K562 (cell line): ENCODE data around the gene CTPS1. TPM values are rescaled to one million over a fixed set of nuclear protein-coding genes. Genes with fewer than 3 reads are reported as not detected.

Experiments
- ARID1B ChIP-seq: fragments of 450-650 bp; IDR thresholded peaks from 2 replicates; pipeline ENCODE4 v1.6.1; 2016; ENCODE audit warnings: antibody characterized with exemption, mild to moderate bottlenecking, inconsistent platforms
- CHD2 ChIP-seq: IDR thresholded peaks from 2 replicates; pipeline ENCODE4 v1.6.1; 2011; ENCODE audit warnings: low read depth, low read length
- DMBX1 ChIP-seq: fragments of 250-450 bp; sonication (Bioruptor Pico); IDR thresholded peaks from 2 replicates; pipeline ENCODE4 v1.8.0; 2022; ENCODE audit warnings: inconsistent platforms, mild to moderate bottlenecking, moderate library complexity, borderline replicate concordance
- HSF4 ChIP-seq: fragments of 250-450 bp; sonication (Bioruptor Pico); IDR thresholded peaks from 2 replicates; pipeline ENCODE4 v2.1.2; 2022; ENCODE audit warnings: mild to moderate bottlenecking, moderate library complexity, borderline replicate concordance
- KLF1 ChIP-seq: fragments of 450-650 bp; IDR thresholded peaks from 2 replicates; pipeline ENCODE4 v1.6.1; 2016; ENCODE audit warnings: missing genetic modification characterization, missing compliant biosample characterization
- SLC30A9 ChIP-seq: fragments of 250-450 bp; sonication (Bioruptor Pico); IDR thresholded peaks from 2 replicates; pipeline ENCODE4 v1.8.0; 2022; ENCODE audit warnings: mild to moderate bottlenecking, moderate library complexity
- SMAD3 ChIP-seq: fragments of 450-650 bp; formaldehyde crosslinking; conservative IDR thresholded peaks from 2 replicates; pipeline ENCODE4 v1.4.0; 2020; ENCODE audit warnings: mild to moderate bottlenecking
- SMC3 ChIP-seq: conservative IDR thresholded peaks from 2 replicates; pipeline ENCODE4 v1.6.1; 2011; ENCODE audit warnings: low read depth, low read length, improper control_type of control experiment; ENCODE audit not compliant: insufficient read depth
- ZFPM2 ChIP-seq: fragments of 250-450 bp; sonication (Bioruptor Pico); IDR thresholded peaks from 2 replicates; pipeline ENCODE4 v1.5.1; 2022; ENCODE audit warnings: mild to moderate bottlenecking
- ZNF436 ChIP-seq: fragments of 250-450, 450-650 bp; sonication (Bioruptor Pico); formaldehyde crosslinking; IDR thresholded peaks from 2 replicates; pipeline ENCODE4 v1.7.0; 2020; ENCODE audit warnings: mild to moderate bottlenecking
- ZNF77 ChIP-seq: fragments of 250-450 bp; sonication (Bioruptor Pico); IDR thresholded peaks from 2 replicates; pipeline ENCODE4 v1.5.0; 2020
- ZSCAN29 ChIP-seq: fragments of 450-650 bp; IDR thresholded peaks from 2 replicates; pipeline ENCODE4 v1.6.1; 2017
- polyA plus RNA-seq, 8 experiments: library from polyadenylated mRNA; depleted of rRNA in 4 of 8; stranded (reverse) in 5 of 8; unstranded in 3 of 8; fragments of >200 nt; fragmentation: Nextera tagmentation in 2 of 8; fragmentation: Illumina TruSeq in 1 of 8; extraction: Ambion mirVana in 2 of 8; extraction: Trizol in 1 of 8; gene quantifications; 2 replicates each; pipeline versions ENCODE4 v1.2.1 to v1.2.3, GENCODE V29; 2011 to 2014; ENCODE audit warnings: inconsistent platforms in 1 of 8, missing spikeins in 1 of 8
- total RNA-seq, 7 experiments: library from RNA; depleted of rRNA in 6 of 7; stranded (reverse); fragments of >200 nt in 6 of 7; fragmentation: Illumina TruSeq in 2 of 7; extraction: Trizol in 2 of 7; gene quantifications; 2 replicates each; pipeline versions ENCODE4 v1.2.1 to v1.2.3, GENCODE V29; 2011 to 2021; ENCODE audit warnings: low replicate concordance in 1 of 7
- TF ChIP-seq, protein P1 (sequence below): sonication (generic); formaldehyde crosslinking; IDR thresholded peaks from 2 replicates; pipeline ENCODE4 v1.8.1; 2023; ENCODE audit warnings: missing genetic modification reagents, mild to moderate bottlenecking, borderline replicate concordance
- TF ChIP-seq, protein P2 (sequence below): fragments of 250-450 bp; sonication (Bioruptor Pico); IDR thresholded peaks from 2 replicates; pipeline ENCODE4 v1.8.0; 2022; ENCODE audit warnings: moderate library complexity, mild to moderate bottlenecking, inconsistent platforms
- TF ChIP-seq, protein P3 (sequence below): fragments of 450-650 bp; conservative IDR thresholded peaks from 2 replicates; pipeline ENCODE4 v1.6.1; 2016; ENCODE audit warnings: missing genetic modification characterization, low read depth, mild to moderate bottlenecking, control low read depth, missing compliant biosample characterization
- TF ChIP-seq, protein P4 (sequence below): sonication (generic); formaldehyde crosslinking; IDR thresholded peaks from 2 replicates; pipeline ENCODE4 v1.8.0; 2023; ENCODE audit warnings: mild to moderate bottlenecking, missing genetic modification reagents

The CTPS1 gene
- total and polyA plus RNA-seq, 9 of the 15 experiments (the other 6 are each of a cell fraction or from before 2014, with no cell fraction given): 44.4 to 164 (median 87.7) TPM

DNA sequence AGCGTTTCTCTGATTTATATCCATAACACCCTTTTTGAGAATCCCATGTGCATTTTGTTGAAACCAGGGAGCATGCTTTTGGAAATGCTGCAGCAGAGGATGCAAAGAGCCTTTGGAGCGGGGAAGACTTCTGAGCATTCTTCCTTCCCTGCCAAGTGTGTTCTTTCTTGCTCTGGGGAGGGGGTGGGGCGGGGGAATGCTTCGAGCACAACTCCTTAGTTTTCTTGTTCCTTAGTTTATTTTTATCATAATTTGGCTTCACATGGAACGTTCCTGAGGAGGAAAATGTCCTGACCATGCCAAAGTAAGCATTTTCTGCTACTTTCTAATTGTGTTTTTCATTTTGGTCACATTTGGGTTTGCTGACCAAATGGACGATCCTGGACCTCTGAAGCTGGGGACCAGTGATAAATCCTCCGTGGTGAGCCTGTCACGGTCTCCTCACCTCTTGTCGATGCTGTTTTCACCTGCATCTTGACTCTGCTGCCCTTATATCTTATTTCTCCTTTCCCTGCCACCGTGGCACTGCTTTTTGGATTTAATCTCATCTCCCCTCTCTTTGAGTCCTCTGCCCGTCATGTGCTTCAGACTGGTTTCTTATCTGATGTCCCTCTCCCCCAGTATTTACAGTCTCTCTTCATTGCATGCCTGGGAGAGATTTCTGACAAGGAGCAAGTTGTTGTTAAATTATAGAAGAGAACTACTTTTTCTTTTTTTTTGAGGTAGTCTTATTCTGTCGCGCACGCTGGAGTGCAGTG lies 2.4 kb downstream of the CTPS1 start (continued):
- TF ChIP-seq, protein P1, sequence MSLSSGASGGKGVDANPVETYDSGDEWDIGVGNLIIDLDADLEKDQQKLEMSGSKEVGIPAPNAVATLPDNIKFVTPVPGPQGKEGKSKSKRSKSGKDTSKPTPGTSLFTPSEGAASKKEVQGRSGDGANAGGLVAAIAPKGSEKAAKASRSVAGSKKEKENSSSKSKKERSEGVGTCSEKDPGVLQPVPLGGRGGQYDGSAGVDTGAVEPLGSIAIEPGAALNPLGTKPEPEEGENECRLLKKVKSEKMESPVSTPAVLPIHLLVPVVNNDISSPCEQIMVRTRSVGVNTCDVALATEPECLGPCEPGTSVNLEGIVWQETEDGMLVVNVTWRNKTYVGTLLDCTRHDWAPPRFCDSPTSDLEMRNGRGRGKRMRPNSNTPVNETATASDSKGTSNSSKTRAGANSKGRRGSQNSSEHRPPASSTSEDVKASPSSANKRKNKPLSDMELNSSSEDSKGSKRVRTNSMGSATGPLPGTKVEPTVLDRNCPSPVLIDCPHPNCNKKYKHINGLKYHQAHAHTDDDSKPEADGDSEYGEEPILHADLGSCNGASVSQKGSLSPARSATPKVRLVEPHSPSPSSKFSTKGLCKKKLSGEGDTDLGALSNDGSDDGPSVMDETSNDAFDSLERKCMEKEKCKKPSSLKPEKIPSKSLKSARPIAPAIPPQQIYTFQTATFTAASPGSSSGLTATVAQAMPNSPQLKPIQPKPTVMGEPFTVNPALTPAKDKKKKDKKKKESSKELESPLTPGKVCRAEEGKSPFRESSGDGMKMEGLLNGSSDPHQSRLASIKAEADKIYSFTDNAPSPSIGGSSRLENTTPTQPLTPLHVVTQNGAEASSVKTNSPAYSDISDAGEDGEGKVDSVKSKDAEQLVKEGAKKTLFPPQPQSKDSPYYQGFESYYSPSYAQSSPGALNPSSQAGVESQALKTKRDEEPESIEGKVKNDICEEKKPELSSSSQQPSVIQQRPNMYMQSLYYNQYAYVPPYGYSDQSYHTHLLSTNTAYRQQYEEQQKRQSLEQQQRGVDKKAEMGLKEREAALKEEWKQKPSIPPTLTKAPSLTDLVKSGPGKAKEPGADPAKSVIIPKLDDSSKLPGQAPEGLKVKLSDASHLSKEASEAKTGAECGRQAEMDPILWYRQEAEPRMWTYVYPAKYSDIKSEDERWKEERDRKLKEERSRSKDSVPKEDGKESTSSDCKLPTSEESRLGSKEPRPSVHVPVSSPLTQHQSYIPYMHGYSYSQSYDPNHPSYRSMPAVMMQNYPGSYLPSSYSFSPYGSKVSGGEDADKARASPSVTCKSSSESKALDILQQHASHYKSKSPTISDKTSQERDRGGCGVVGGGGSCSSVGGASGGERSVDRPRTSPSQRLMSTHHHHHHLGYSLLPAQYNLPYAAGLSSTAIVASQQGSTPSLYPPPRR (CRISPR knock-in tag): no peak
- TF ChIP-seq ZFPM2: no peak
- TF ChIP-seq SLC30A9 (CRISPR knock-in tag): no peak
- TF ChIP-seq, protein P2, sequence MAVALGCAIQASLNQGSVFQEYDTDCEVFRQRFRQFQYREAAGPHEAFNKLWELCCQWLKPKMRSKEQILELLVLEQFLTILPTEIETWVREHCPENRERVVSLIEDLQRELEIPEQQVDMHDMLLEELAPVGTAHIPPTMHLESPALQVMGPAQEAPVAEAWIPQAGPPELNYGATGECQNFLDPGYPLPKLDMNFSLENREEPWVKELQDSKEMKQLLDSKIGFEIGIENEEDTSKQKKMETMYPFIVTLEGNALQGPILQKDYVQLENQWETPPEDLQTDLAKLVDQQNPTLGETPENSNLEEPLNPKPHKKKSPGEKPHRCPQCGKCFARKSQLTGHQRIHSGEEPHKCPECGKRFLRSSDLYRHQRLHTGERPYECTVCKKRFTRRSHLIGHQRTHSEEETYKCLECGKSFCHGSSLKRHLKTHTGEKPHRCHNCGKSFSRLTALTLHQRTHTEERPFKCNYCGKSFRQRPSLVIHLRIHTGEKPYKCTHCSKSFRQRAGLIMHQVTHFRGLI: no peak
- TF ChIP-seq SMC3: no peak
- TF ChIP-seq, protein P3, sequence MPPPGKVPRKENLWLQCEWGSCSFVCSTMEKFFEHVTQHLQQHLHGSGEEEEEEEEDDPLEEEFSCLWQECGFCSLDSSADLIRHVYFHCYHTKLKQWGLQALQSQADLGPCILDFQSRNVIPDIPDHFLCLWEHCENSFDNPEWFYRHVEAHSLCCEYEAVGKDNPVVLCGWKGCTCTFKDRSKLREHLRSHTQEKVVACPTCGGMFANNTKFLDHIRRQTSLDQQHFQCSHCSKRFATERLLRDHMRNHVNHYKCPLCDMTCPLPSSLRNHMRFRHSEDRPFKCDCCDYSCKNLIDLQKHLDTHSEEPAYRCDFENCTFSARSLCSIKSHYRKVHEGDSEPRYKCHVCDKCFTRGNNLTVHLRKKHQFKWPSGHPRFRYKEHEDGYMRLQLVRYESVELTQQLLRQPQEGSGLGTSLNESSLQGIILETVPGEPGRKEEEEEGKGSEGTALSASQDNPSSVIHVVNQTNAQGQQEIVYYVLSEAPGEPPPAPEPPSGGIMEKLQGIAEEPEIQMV: no peak
- no peak for TF ChIP-seq ZSCAN29
- no peak for TF ChIP-seq ZNF436
- TF ChIP-seq, protein P4, sequence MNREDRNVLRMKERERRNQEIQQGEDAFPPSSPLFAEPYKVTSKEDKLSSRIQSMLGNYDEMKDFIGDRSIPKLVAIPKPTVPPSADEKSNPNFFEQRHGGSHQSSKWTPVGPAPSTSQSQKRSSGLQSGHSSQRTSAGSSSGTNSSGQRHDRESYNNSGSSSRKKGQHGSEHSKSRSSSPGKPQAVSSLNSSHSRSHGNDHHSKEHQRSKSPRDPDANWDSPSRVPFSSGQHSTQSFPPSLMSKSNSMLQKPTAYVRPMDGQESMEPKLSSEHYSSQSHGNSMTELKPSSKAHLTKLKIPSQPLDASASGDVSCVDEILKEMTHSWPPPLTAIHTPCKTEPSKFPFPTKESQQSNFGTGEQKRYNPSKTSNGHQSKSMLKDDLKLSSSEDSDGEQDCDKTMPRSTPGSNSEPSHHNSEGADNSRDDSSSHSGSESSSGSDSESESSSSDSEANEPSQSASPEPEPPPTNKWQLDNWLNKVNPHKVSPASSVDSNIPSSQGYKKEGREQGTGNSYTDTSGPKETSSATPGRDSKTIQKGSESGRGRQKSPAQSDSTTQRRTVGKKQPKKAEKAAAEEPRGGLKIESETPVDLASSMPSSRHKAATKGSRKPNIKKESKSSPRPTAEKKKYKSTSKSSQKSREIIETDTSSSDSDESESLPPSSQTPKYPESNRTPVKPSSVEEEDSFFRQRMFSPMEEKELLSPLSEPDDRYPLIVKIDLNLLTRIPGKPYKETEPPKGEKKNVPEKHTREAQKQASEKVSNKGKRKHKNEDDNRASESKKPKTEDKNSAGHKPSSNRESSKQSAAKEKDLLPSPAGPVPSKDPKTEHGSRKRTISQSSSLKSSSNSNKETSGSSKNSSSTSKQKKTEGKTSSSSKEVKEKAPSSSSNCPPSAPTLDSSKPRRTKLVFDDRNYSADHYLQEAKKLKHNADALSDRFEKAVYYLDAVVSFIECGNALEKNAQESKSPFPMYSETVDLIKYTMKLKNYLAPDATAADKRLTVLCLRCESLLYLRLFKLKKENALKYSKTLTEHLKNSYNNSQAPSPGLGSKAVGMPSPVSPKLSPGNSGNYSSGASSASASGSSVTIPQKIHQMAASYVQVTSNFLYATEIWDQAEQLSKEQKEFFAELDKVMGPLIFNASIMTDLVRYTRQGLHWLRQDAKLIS (CRISPR knock-in tag): no peak
- no peak for TF ChIP-seq ZNF77 (CRISPR knock-in tag)
- no peak for TF ChIP-seq KLF1
- TF ChIP-seq SMAD3: no peak
- peak; percentile 34; the same call in 1 of the 2 replicates for TF ChIP-seq ARID1B
- no peak for TF ChIP-seq HSF4 (CRISPR knock-in tag)
- no peak for TF ChIP-seq CHD2
- TF ChIP-seq DMBX1: no peak
